Esophagus squamous epithelium (tissue), 4 donors: Measurements from ENCODE around the gene KCNC3.

ENCODE experiments used
- POLR2A ChIP-seq, 4 donors: fragments of 450-650 bp; IDR thresholded peaks; one replicate each; pipeline ENCODE4 v1.6.1; 2017; ENCODE audit warnings: antibody characterized with exemption in 4 of 4, mild to moderate bottlenecking in 4 of 4, moderate library complexity in 3 of 4
- TF ChIP-seq, protein P1 (sequence below), 6 experiments: fragments of 450-650 bp in 4 of 6; fragments of 200-600 bp in 2 of 6; sonication (generic) in 2 of 6; IDR thresholded peaks; one replicate each; pipeline ENCODE4 v1.5.1; 2016 to 2019; ENCODE audit warnings: antibody characterized with exemption in 6 of 6, mild to moderate bottlenecking in 4 of 6, moderate library complexity in 4 of 6

- TF ChIP-seq, protein P1, sequence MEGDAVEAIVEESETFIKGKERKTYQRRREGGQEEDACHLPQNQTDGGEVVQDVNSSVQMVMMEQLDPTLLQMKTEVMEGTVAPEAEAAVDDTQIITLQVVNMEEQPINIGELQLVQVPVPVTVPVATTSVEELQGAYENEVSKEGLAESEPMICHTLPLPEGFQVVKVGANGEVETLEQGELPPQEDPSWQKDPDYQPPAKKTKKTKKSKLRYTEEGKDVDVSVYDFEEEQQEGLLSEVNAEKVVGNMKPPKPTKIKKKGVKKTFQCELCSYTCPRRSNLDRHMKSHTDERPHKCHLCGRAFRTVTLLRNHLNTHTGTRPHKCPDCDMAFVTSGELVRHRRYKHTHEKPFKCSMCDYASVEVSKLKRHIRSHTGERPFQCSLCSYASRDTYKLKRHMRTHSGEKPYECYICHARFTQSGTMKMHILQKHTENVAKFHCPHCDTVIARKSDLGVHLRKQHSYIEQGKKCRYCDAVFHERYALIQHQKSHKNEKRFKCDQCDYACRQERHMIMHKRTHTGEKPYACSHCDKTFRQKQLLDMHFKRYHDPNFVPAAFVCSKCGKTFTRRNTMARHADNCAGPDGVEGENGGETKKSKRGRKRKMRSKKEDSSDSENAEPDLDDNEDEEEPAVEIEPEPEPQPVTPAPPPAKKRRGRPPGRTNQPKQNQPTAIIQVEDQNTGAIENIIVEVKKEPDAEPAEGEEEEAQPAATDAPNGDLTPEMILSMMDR (IDR thresholded peaks at IDR 0.05), result no peak
- no peak for TF ChIP-seq POLR2A (IDR thresholded peaks at IDR 0.05)
Observed at GRCh38 chr19:50312967-50313811, 16.0 kb downstream of the KCNC3 start.
